ENCODE results near the gene BRINP3.

DNA sequence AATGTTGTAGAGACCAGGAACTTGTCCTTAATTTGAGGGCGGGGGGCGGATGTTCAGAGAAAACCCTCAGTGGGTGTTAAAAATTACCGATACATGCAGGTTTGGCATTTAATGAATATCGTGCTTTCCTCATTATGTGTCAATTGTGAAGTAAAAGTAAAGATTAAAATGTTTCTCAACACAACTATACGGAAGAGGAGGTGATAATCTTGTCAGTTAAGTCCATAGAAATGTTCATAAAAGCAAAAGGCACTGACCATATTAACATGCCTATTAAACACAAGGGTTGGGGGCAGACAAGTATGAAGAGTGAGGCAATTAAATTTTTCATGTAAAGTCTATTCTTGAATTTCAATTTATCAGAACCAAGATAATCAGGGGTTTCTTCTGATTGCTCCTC lies 1.3 kb downstream of the BRINP3 start:
- TF ChIP-seq, protein P1, sequence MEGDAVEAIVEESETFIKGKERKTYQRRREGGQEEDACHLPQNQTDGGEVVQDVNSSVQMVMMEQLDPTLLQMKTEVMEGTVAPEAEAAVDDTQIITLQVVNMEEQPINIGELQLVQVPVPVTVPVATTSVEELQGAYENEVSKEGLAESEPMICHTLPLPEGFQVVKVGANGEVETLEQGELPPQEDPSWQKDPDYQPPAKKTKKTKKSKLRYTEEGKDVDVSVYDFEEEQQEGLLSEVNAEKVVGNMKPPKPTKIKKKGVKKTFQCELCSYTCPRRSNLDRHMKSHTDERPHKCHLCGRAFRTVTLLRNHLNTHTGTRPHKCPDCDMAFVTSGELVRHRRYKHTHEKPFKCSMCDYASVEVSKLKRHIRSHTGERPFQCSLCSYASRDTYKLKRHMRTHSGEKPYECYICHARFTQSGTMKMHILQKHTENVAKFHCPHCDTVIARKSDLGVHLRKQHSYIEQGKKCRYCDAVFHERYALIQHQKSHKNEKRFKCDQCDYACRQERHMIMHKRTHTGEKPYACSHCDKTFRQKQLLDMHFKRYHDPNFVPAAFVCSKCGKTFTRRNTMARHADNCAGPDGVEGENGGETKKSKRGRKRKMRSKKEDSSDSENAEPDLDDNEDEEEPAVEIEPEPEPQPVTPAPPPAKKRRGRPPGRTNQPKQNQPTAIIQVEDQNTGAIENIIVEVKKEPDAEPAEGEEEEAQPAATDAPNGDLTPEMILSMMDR (IDR thresholded peaks at IDR 0.05): no peak
- TF ChIP-seq POLR2A (IDR thresholded peaks at IDR 0.05): no peak

All from Peyer's patch (tissue), 4 donors.